Tibial artery (tissue), 4 donors: Measurements from ENCODE around the gene LTB.

ENCODE experiments used
- DNase-seq, 2 donors: peaks; one replicate each; pipeline ENCODE4 v3.0.0-alpha.2; 2019
- H3K27ac ChIP-seq, 2 donors: fragments of 200-600 bp; sonication (generic) in 1 of 2; 1 replicate in 1 of 2; 2 replicates in 1 of 2; pipeline ENCODE4 v1.5.1; 2018 to 2019; ENCODE audit warnings: mild to moderate bottlenecking in 1 of 2
- H3K27me3 ChIP-seq, 2 donors: fragments of 200-600 bp; sonication (generic) in 1 of 2; one replicate each; pipeline versions ENCODE4 v1.5.1 to v1.6.0; 2016 to 2019
- H3K36me3 ChIP-seq, 3 donors: fragments of 200-600 bp; sonication (generic) in 2 of 3; one replicate each; pipeline ENCODE4 v1.5.1; 2016 to 2019; ENCODE audit warnings: mild to moderate bottlenecking in 2 of 3
- H3K4me1 ChIP-seq, 4 donors: fragments of 200-600 bp; sonication (generic) in 2 of 4; 1 replicate in 3 of 4; 2 replicates in 1 of 4; pipeline ENCODE4 v1.5.1; 2016 to 2019
- H3K4me3 ChIP-seq, 2 donors: fragments of 200-600 bp; sonication (generic) in 1 of 2; 1 replicate in 1 of 2; 2 replicates in 1 of 2; pipeline ENCODE4 v1.5.1; 2018 to 2019; ENCODE audit warnings: mild to moderate bottlenecking in 2 of 2
- H3K9me3 ChIP-seq, 3 donors: fragments of 200-600 bp; sonication (generic) in 1 of 3; one replicate each; pipeline ENCODE4 v1.5.1; 2016 to 2019
- intact Hi-C: fragments of 100-400 bp; cut with DNase I; formaldehyde crosslinking; loops from one replicate; pipeline ENCODE4 v1.15.0; 2023; ENCODE audit warnings: low total_unique reads
- TF ChIP-seq, protein P1 (sequence below), 2 experiments: fragments of 200-600 bp in 1 of 2; fragments of 450-650 bp in 1 of 2; IDR thresholded peaks; one replicate each; pipeline ENCODE4 v1.5.1; 2017 to 2019; ENCODE audit warnings: antibody characterized with exemption in 2 of 2, mild to moderate bottlenecking in 1 of 2, moderate library complexity in 1 of 2

LTB gene

DNA sequence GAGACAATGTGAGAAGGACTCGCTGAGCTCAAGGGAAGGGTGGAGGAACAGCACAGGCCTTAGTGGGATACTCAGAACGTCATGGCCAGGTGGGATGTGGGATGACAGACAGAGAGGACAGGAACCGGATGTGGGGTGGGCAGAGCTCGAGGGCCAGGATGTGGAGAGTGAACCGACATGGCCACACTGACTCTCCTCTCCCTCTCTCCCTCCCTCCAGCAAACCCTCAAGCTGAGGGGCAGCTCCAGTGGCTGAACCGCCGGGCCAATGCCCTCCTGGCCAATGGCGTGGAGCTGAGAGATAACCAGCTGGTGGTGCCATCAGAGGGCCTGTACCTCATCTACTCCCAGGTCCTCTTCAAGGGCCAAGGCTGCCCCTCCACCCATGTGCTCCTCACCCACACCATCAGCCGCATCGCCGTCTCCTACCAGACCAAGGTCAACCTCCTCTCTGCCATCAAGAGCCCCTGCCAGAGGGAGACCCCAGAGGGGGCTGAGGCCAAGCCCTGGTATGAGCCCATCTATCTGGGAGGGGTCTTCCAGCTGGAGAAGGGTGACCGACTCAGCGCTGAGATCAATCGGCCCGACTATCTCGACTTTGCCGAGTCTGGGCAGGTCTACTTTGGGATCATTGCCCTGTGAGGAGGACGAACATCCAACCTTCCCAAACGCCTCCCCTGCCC, 5.2 kb downstream of the LTB start:
- TF ChIP-seq, protein P1, sequence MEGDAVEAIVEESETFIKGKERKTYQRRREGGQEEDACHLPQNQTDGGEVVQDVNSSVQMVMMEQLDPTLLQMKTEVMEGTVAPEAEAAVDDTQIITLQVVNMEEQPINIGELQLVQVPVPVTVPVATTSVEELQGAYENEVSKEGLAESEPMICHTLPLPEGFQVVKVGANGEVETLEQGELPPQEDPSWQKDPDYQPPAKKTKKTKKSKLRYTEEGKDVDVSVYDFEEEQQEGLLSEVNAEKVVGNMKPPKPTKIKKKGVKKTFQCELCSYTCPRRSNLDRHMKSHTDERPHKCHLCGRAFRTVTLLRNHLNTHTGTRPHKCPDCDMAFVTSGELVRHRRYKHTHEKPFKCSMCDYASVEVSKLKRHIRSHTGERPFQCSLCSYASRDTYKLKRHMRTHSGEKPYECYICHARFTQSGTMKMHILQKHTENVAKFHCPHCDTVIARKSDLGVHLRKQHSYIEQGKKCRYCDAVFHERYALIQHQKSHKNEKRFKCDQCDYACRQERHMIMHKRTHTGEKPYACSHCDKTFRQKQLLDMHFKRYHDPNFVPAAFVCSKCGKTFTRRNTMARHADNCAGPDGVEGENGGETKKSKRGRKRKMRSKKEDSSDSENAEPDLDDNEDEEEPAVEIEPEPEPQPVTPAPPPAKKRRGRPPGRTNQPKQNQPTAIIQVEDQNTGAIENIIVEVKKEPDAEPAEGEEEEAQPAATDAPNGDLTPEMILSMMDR (IDR thresholded peaks at IDR 0.05) = no peak
- intact Hi-C loops = no loop called here
- Histone ChIP-seq H3K27ac (no peak overlapping the region), H3K36me3 (no peaks in the 10 kb centered on the region), H3K4me1 (peaks cover 0 to 11% (median 9%) of the 10 kb centered on the region in 4 donors), H3K27me3 (peaks cover 0 to 21% of the 10 kb centered on the region in 2 donors), H3K4me3 (no peak overlapping the region), H3K9me3 (no peaks in the 10 kb centered on the region)
- no peak for DNase-seq

GRCh38 chr6:31575952-31576685, 6.1 kb downstream of the LTB start:
- Histone ChIP-seq H3K27me3 (peaks cover 0 to 21% of the 10 kb centered on the region in 2 donors), H3K4me3 (peak overlapping the region; percentile 21), H3K9me3 (no peaks in the 10 kb centered on the region), H3K27ac (no peak overlapping the region), H3K36me3 (no peaks in the 10 kb centered on the region), H3K4me1 (peaks cover 0 to 4% (median 2%) of the 10 kb centered on the region in 4 donors)
- DNase-seq = no peak
- intact Hi-C loops = no loop called here
- TF ChIP-seq, protein P1 (IDR thresholded peaks at IDR 0.05) = no peak

GRCh38 chr6:31575335-31575901, 6.8 kb downstream of the LTB start, which contains the start of gene TNF:
Gene TNF, plus strand, starts transcription at chr6:31575565. Its CDS starts 177 bp downstream, at chr6:31575742.
- peak; percentile 58 to 71 for DNase-seq
- Histone ChIP-seq H3K36me3 (no peaks in the 10 kb centered on the region), H3K4me3 (peak within 1 kb of the TSS; percentile 21), H3K27me3 (peaks cover 0 to 21% of the 10 kb centered on the region in 2 donors), H3K4me1 (peaks cover 0 to under 1% (median under 1%) of the 10 kb centered on the region in 4 donors), H3K9me3 (no peaks in the 10 kb centered on the region), H3K27ac (no peak within 1 kb of the TSS)
- intact Hi-C loops = no loop called here
- TF ChIP-seq, protein P1 (IDR thresholded peaks at IDR 0.05) = no peak

- no peaks in the 10 kb centered on the region for H3K36me3 ChIP-seq
- no peaks in the 10 kb centered on the region for H3K4me1 ChIP-seq
- H3K9me3 ChIP-seq = no peaks in the 10 kb centered on the region
- H3K27ac ChIP-seq = no peak overlapping the region
- no peak for DNase-seq
- H3K27me3 ChIP-seq = peaks cover 0 to 21% of the 10 kb centered on the region in 2 donors
- TF ChIP-seq, protein P1 (IDR thresholded peaks at IDR 0.05) = no peak
- no peak overlapping the region for H3K4me3 ChIP-seq
- intact Hi-C loops = no loop called here
These were observed 7.8 kb downstream of the LTB start for GRCh38 chr6:31574106-31575061.
